Osteocyte (in vitro differentiated cells): ENCODE measurements around the gene AXDND1. TPM values are rescaled to one million over a fixed set of nuclear protein-coding genes. Genes with fewer than 3 reads are reported as not detected.

Source experiments
- DNase-seq: peaks from one replicate; pipeline ENCODE4 v3.0.0; 2021; ENCODE audit warnings: mixed read lengths; ENCODE audit not compliant: unreplicated experiment; ENCODE audit errors: extremely low spot score
- H3K27ac Mint-ChIP-seq: one replicate; pipeline ENCODE4 v1.8.0; 2021; ENCODE audit warnings: mild to moderate bottlenecking, mixed read lengths; ENCODE audit not compliant: unreplicated experiment
- H3K27me3 Mint-ChIP-seq: one replicate; pipeline ENCODE4 v1.8.0; 2021; ENCODE audit warnings: mixed read lengths; ENCODE audit not compliant: unreplicated experiment
- H3K36me3 Mint-ChIP-seq: one replicate; pipeline ENCODE4 v1.8.0; 2021; ENCODE audit warnings: mixed read lengths; ENCODE audit not compliant: unreplicated experiment
- H3K4me1 Mint-ChIP-seq: one replicate; pipeline ENCODE4 v1.8.0; 2021; ENCODE audit warnings: mixed read lengths; ENCODE audit not compliant: unreplicated experiment
- H3K4me3 Mint-ChIP-seq: one replicate; pipeline ENCODE4 v1.8.0; 2021; ENCODE audit warnings: mild to moderate bottlenecking, moderate library complexity, mixed read lengths; ENCODE audit not compliant: unreplicated experiment
- H3K9me3 Mint-ChIP-seq: one replicate; pipeline ENCODE4 v1.8.0; 2021; ENCODE audit warnings: mixed read lengths; ENCODE audit not compliant: unreplicated experiment
- CTCF ChIP-seq: fragments of 200-600 bp; sonication (generic); IDR thresholded peaks from 2 replicates; pipeline ENCODE4 v1.5.0; 2021; ENCODE audit warnings: antibody characterized with exemption, mild to moderate bottlenecking, moderate library complexity
- total RNA-seq: library from RNA; stranded (reverse); gene quantifications from 2 replicates; pipeline ENCODE4 v1.2.1, GENCODE V29; 2021

AXDND1 gene
- total RNA-seq, 1 donor from 2014 or later, result 0.70 TPM

- peaks cover 25% of the 10 kb centered on the region for H3K27me3 Mint-ChIP-seq
Observed at GRCh38 chr1:179599623-179600249, 234.0 kb downstream of the AXDND1 start.

GRCh38 chr1:179601093-179601492 is 235.3 kb downstream of the AXDND1 start:
- Mint-ChIP-seq H3K27ac (no peak overlapping the region), H3K4me3 (no peak overlapping the region), H3K9me3 (peaks cover 5% of the 10 kb centered on the region), H3K27me3 (peaks cover 21% of the 10 kb centered on the region), H3K36me3 (no peaks in the 10 kb centered on the region), H3K4me1 (no peaks in the 10 kb centered on the region)
- no peak for TF ChIP-seq CTCF
- DNase-seq, result no peak

More at GRCh38 chr1:179599623-179600249, 234.0 kb downstream of the AXDND1 start:
- no peak for DNase-seq
- peaks cover 5% of the 10 kb centered on the region for H3K9me3 Mint-ChIP-seq
- no peak overlapping the region for H3K27ac Mint-ChIP-seq
- peak; percentile 44 for TF ChIP-seq CTCF
- no peak overlapping the region for H3K4me3 Mint-ChIP-seq
- no peaks in the 10 kb centered on the region for H3K36me3 Mint-ChIP-seq
- H3K4me1 Mint-ChIP-seq, result no peaks in the 10 kb centered on the region

Other genes starting within 250 kb of the AXDND1 start
- 33.7 and 36.3 TPM in 2 replicates for gene ABL2, start 136.3 kb upstream of the AXDND1 start, total RNA-seq
- 39.6 and 41.3 TPM in 2 replicates for gene SOAT1, start 72.2 kb upstream of the AXDND1 start, total RNA-seq
- gene NPHS2, start 210.0 kb downstream of the AXDND1 start, total RNA-seq, result not detected in 2 replicates
- not detected in 2 replicates for gene TDRD5, start 225.9 kb downstream of the AXDND1 start, total RNA-seq